ENCODE measurements around the gene NKAIN2.
"Not testable (repeated sequence)": the region's sequence is repeated elsewhere in the genome, so short reads cannot be mapped to it uniquely, and the experiment has no call there.

Gene NKAIN2

GRCh38 chr6:124546601-124547000 lies 742.9 kb downstream of the NKAIN2 start:
- no peak for TF ChIP-seq CTCF (IDR thresholded peaks at IDR 0.05; ENCODE audit: low read depth, low read length, missing control alignments)
- no peak overlapping the region for H3K4me3 ChIP-seq (ENCODE audit: low read depth, low read length)
- no peak for DNase-seq (ENCODE audit: low read depth)

DNA sequence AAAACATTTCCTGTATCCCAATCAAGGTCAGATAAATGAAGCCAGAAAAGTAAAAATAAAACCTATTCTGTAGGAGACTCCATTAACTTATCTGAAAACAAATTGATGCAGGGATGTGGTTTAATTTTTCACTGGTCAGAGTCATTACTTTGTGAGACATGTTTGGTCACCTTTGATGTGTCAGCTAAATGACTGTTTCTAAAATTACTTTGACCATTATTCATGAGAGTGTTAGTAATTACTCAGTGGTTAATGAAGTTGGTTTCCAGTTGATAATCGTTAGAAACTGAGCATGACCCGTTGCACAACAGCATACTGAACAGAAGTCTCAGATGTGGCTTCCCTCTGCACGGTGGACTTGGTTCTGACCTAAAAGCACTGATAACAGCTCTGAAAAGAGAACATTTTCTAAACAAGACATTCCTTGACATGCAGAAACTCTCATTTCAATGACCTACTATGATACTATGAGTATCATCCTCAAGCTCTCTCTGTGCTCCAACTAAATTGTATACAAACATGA lies 748.1 kb downstream of the NKAIN2 start:
- DNase-seq (ENCODE audit: low read depth), result no peak
- no peak overlapping the region for H3K4me3 ChIP-seq (ENCODE audit: low read depth, low read length)
- no peak for TF ChIP-seq CTCF (IDR thresholded peaks at IDR 0.05; ENCODE audit: low read depth, low read length, missing control alignments)

GRCh38 chr6:124557873-124558272 lies 754.2 kb downstream of the NKAIN2 start:
- no peak overlapping the region for H3K4me3 ChIP-seq (ENCODE audit: low read depth, low read length)
- TF ChIP-seq CTCF (IDR thresholded peaks at IDR 0.05; ENCODE audit: low read depth, low read length, missing control alignments), result no peak
- no peak for DNase-seq (ENCODE audit: low read depth)

GRCh38 chr6:124560078-124560477 lies 756.4 kb downstream of the NKAIN2 start:
- H3K4me3 ChIP-seq (ENCODE audit: low read depth, low read length); DNase-seq (ENCODE audit: low read depth): not testable (repeated sequence)

DNA sequence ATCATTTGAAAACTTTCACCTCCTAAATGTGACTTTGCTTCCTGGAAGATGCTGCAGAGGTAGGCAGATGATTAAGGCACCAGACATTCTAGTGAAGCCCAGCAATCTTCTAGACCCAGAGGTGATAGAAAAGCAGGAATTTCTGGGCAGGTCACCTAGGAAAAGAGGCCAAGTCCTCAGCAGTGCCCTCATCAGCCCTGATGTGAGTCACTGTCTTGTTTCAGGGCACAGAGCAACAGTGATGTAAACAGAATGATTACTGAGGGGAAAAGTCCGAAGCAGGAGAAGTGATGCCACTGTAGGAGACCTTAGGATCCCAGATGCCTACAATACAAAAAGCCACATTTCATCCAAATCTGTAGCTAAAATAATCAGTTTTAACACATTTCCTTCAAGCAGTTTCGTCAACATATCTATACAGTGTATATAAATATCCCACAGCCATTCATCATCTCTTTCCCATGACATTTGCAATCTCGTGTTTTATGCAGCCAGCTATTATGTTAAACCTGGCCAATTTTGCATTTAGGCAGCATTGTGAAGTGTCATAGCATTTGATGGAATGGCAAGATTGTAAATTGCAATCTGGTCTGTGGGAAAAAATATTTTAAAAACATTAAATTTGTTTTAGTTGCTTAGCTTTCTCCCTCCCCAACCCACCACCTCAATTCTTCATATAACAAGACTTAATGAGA lies 757.4 kb downstream of the NKAIN2 start:
- TF ChIP-seq CTCF (IDR thresholded peaks at IDR 0.05; ENCODE audit: low read depth, low read length, missing control alignments), result no peak
- no peak for DNase-seq (ENCODE audit: low read depth)
- no peak overlapping the region for H3K4me3 ChIP-seq (ENCODE audit: low read depth, low read length)

GRCh38 chr6:124561635-124562130 lies 758.0 kb downstream of the NKAIN2 start:
- DNase-seq (ENCODE audit: low read depth), result no peak
- no peak overlapping the region for H3K4me3 ChIP-seq (ENCODE audit: low read depth, low read length)
- TF ChIP-seq CTCF (IDR thresholded peaks at IDR 0.05; ENCODE audit: low read depth, low read length, missing control alignments), result no peak

GRCh38 chr6:124564125-124564524 lies 760.5 kb downstream of the NKAIN2 start:
- not testable (repeated sequence) for DNase-seq (ENCODE audit: low read depth); H3K4me3 ChIP-seq (ENCODE audit: low read depth, low read length)

DNA sequence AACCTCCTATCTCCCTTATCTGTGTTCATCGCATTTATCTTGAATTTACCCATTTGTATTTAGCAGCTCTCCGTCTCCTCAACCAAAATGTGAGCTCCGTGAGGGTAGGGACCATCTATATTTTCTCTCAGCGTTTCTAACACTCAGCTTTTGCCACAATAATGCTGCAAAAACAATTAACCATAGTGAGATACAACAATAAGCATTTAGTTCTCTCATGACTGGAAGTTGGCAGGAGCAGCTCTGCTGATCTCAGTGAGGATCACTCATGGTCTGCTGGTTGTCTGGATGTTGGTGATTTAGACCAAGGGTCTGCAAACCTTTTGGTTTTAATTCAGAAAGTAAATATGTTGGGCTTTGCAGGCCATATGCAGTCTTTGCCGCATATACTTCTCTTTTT lies 763.7 kb downstream of the NKAIN2 start:
- H3K4me3 ChIP-seq (ENCODE audit: low read depth, low read length), result no peak overlapping the region
- no peak for TF ChIP-seq CTCF (IDR thresholded peaks at IDR 0.05; ENCODE audit: low read depth, low read length, missing control alignments)
- no peak for DNase-seq (ENCODE audit: low read depth)
